ENCODE measurements around the gene TNFRSF4.

The TNFRSF4 gene

DNA sequence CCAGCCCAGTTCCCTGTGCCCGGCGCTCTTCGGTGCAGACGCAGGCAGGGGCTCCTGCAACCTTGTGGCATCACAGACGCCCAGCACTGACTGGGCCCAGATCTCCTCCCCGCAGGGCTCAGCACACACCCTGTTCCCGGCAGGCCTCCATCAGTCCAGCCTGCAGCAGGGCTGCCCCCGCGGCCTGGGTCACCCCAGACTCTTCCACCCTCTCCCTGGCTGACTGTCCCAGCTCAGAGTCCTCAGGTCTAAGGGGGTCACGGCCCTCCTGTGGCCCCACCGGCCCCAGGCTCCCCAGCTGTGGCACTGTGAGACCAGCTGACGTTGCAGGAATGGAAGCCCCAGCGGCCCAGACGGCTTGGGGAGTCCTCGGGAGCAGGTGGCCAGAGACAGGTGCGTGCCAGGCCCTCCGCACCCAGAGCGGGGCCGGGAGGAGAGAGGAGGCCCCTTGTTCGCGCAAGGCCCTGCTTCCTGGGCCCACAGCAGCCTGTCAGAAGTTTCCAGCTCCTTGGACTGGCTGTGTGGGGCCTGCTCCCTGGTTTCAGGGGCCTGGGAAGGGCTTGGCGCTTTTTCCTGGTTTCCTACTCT lies 22.3 kb upstream of the TNFRSF4 start:
- Mint-ChIP-seq H3K27me3 (ENCODE audit: low read depth) (peaks cover 4% of the 10 kb centered on the region), H3K4me1 (peaks cover 18% of the 10 kb centered on the region), H3K36me3 (ENCODE audit: low read depth) (peaks cover 8% of the 10 kb centered on the region), H3K9me3 (no peaks in the 10 kb centered on the region), H3K4me3 (no peak overlapping the region), H3K27ac (no peak overlapping the region)
- TF ChIP-seq, protein P1, sequence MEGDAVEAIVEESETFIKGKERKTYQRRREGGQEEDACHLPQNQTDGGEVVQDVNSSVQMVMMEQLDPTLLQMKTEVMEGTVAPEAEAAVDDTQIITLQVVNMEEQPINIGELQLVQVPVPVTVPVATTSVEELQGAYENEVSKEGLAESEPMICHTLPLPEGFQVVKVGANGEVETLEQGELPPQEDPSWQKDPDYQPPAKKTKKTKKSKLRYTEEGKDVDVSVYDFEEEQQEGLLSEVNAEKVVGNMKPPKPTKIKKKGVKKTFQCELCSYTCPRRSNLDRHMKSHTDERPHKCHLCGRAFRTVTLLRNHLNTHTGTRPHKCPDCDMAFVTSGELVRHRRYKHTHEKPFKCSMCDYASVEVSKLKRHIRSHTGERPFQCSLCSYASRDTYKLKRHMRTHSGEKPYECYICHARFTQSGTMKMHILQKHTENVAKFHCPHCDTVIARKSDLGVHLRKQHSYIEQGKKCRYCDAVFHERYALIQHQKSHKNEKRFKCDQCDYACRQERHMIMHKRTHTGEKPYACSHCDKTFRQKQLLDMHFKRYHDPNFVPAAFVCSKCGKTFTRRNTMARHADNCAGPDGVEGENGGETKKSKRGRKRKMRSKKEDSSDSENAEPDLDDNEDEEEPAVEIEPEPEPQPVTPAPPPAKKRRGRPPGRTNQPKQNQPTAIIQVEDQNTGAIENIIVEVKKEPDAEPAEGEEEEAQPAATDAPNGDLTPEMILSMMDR (IDR thresholded peaks at IDR 0.05; ENCODE audit: unreplicated experiment in 3 of 3) = no peak

DNA sequence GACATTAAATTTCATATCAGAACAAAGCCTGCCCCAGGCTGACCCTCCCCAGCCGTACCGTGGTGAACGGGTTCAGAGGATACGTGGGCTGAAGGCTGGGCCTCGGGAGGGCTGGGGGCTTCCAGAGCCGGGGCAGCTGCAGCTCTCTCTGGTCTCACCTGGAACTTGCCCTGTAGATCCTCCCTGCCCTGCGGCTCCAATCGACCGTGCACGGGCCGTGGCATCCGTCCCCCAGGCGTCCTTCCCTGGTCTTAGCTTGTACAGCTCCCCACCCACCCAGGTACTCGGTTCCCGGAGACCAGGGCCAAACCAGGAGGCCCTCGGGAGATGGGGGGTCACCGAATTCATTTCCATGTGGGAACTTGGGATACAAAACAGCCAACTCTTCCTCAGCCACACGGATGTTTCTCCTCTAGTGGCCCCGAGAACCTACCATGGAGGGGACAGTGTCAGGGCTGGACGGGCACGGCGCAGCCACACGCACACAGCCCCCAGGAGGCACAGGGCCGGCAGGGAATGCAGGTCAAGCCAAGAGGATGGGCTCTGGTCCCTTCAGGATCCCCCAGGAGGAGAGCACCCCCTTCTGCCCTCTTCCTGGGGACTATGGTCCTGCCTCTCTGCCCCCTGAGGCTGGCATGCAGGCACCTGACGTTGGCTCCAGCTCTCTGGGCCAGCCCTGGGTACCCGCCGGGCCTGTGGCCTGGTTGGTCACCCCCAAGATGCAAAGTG lies 21.2 kb upstream of the TNFRSF4 start:
- H3K36me3 Mint-ChIP-seq (ENCODE audit: low read depth) = peaks cover 8% of the 10 kb centered on the region
- peaks cover 26% of the 10 kb centered on the region for H3K4me1 Mint-ChIP-seq
- TF ChIP-seq, protein P1 (IDR thresholded peaks at IDR 0.05; ENCODE audit: unreplicated experiment in 3 of 3) = no peak
- no peak overlapping the region for H3K27ac Mint-ChIP-seq
- H3K9me3 Mint-ChIP-seq = no peaks in the 10 kb centered on the region
- peaks cover 4% of the 10 kb centered on the region for H3K27me3 Mint-ChIP-seq (ENCODE audit: low read depth)
- H3K4me3 Mint-ChIP-seq = peak overlapping the region in 1 of 3 experiments; percentile 48

DNA sequence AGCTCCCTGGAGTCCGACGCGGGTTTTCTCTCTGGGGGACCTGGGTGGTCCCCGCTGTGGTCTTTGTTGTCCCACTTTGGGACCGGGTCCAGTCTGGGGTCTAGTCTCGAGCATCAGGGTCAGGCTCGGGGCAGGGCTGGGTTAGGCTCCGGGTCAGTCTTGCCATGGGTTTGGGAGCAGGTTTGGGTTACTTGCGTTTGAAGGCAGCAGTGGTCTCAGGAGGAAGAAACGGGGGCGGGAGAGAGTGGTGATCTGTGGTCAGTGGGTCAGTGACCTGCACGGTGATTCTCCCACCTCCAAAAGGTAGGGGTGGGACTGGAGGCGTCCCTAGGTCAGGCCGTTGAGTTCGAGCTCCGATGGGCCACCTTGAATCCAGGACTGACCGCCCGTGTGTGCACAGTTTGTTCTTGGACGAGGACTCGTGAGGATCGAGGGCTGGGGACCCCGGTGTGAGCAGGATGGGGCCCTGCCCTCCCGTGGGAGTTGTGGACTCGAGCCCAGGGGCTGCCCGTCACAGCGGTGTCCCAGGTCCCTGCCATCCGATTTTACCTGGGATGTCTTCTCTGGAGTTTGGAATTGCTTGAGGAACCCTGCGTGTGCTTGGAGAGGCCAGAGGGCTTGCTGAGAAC lies 20.3 kb upstream of the TNFRSF4 start:
- peaks cover 4% of the 10 kb centered on the region for H3K27me3 Mint-ChIP-seq (ENCODE audit: low read depth)
- no peaks in the 10 kb centered on the region for H3K9me3 Mint-ChIP-seq
- H3K27ac Mint-ChIP-seq = peak overlapping the region; percentile 39 to 84 (median 74)
- peaks cover 15% of the 10 kb centered on the region for H3K36me3 Mint-ChIP-seq (ENCODE audit: low read depth)
- peaks cover 33% of the 10 kb centered on the region for H3K4me1 Mint-ChIP-seq
- TF ChIP-seq, protein P1 (IDR thresholded peaks at IDR 0.05; ENCODE audit: unreplicated experiment in 3 of 3) = no peak
- H3K4me3 Mint-ChIP-seq = peak overlapping the region; percentile 68 to 86 (median 83)

DNA sequence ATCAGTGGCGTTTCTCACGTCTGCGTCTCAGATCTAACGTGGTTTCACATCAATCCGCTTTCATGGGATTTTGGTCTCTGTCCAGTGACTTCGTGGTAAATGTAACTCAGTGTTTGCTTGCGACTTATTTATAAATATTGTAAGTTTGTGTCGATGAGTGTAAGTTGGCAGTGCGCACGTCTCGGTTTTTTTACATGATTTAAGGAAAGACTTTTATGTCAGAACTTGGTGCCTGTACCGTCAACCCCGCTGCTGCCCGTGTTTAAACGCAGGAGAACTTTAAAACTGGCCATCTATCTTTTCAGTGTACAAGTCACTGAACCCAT lies 19.6 kb upstream of the TNFRSF4 start:
- H3K27ac Mint-ChIP-seq = peak overlapping the region; percentile 39 to 84 (median 80)
- H3K4me3 Mint-ChIP-seq = peak overlapping the region; percentile 68 to 86 (median 83)
- TF ChIP-seq, protein P1 (IDR thresholded peaks at IDR 0.05; ENCODE audit: unreplicated experiment in 3 of 3) = no peak
- no peaks in the 10 kb centered on the region for H3K9me3 Mint-ChIP-seq
- H3K36me3 Mint-ChIP-seq (ENCODE audit: low read depth) = peaks cover 15% of the 10 kb centered on the region
- peaks cover 4% of the 10 kb centered on the region for H3K27me3 Mint-ChIP-seq (ENCODE audit: low read depth)
- H3K4me1 Mint-ChIP-seq = peaks cover 33% of the 10 kb centered on the region

DNA sequence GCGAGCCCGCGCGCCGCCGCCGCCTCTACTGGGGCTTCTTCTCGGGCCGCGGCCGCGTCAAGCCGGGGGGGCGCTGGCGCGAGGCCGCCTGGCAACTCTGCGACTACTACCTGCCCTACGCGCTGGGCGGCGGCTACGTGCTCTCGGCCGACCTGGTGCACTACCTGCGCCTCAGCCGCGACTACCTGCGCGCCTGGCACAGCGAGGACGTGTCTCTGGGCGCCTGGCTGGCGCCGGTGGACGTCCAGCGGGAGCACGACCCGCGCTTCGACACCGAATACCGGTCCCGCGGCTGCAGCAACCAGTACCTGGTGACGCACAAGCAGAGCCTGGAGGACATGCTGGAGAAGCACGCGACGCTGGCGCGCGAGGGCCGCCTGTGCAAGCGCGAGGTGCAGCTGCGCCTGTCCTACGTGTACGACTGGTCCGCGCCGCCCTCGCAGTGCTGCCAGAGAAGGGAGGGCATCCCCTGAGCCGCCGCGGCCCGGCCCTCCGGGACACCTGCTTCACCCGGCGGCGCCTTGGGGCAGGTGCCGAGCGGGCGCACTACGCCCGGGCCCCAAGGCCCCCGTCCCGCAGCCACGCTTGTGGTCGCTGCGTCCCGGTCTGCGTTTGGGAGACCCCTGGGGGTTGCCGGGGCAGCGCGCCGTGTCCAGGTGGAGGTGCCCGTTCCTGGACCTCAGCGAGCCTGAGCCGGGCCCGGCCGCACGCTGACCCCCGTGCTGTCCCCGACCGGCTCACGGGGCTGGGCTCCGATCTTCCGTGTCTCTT lies 19.0 kb upstream of the TNFRSF4 start:
- Mint-ChIP-seq H3K27me3 (ENCODE audit: low read depth) (peaks cover 4% of the 10 kb centered on the region), H3K4me3 (peak overlapping the region; percentile 68 to 86 (median 83)), H3K9me3 (no peaks in the 10 kb centered on the region), H3K4me1 (peaks cover 33% of the 10 kb centered on the region), H3K27ac (peak overlapping the region; percentile 39 to 84 (median 80)), H3K36me3 (ENCODE audit: low read depth) (peaks cover 15% of the 10 kb centered on the region)
- TF ChIP-seq, protein P1 (IDR thresholded peaks at IDR 0.05; ENCODE audit: unreplicated experiment in 3 of 3) = no peak

Data from nephron (organoid).